ENCODE measurements around the gene CCDC57. TPM values are rescaled to one million over a fixed set of nuclear protein-coding genes. Genes with fewer than 3 reads are reported as not detected.

Gene CCDC57
- total RNA-seq, 4 donors from 2014 or later = 8.4 to 21.6 (median 16.4) TPM

- no peak overlapping the region for H3K4me3 ChIP-seq
- WGBS = 62% methylated on average over 12 of the region's 24 CpGs
- no peak overlapping the region for H3K27ac ChIP-seq (replicated peaks in 1 of 4)
- H3K9me3 ChIP-seq = no peaks in the 10 kb centered on the region
- no peak for DNase-seq (ENCODE audit: extremely low spot score)
- peaks cover 19 to 39% (median 27%) of the 10 kb centered on the region in 4 donors for H3K4me1 ChIP-seq
- H3K36me3 ChIP-seq = no peaks in the 10 kb centered on the region
- H3K27me3 ChIP-seq = peaks cover 0 to 5% (median 0%) of the 10 kb centered on the region in 4 donors
- TF ChIP-seq POLR2A (IDR thresholded peaks at IDR 0.05; ENCODE audit: low read depth) (no peak), EP300 (IDR thresholded peaks at IDR 0.05) (no peak), POLR2AphosphoS5 (IDR thresholded peaks at IDR 0.05) (no peak), CTCF (IDR thresholded peaks at IDR 0.05) (no peak)
- intact Hi-C loops (cut with DNase I) = no loop called here
These were observed 12.9 kb upstream of the CCDC57 start for GRCh38 chr17:82225368-82226029.

- TF ChIP-seq EP300 (IDR thresholded peaks at IDR 0.05) (no peak), CTCF (IDR thresholded peaks at IDR 0.05) (no peak), POLR2A (IDR thresholded peaks at IDR 0.05; ENCODE audit: low read depth) (no peak), POLR2AphosphoS5 (IDR thresholded peaks at IDR 0.05) (no peak)
- 73% methylated on average over 8 of the region's 8 CpGs for WGBS
- H3K9me3 ChIP-seq = no peaks in the 10 kb centered on the region
These were observed 12.0 kb upstream of the CCDC57 start for GRCh38 chr17:82224666-82225065.

GRCh38 chr17:82223517-82223916 is 10.9 kb upstream of the CCDC57 start:
- Histone ChIP-seq H3K27me3 (no peaks in the 10 kb centered on the region), H3K27ac (replicated peaks in 1 of 4) (no peak overlapping the region), H3K36me3 (no peaks in the 10 kb centered on the region), H3K4me3 (no peak overlapping the region), H3K9me3 (no peaks in the 10 kb centered on the region), H3K4me1 (peaks cover 8 to 21% (median 9%) of the 10 kb centered on the region in 4 donors)
- TF ChIP-seq POLR2A (IDR thresholded peaks at IDR 0.05; ENCODE audit: low read depth) = no peak
- TF ChIP-seq POLR2AphosphoS5 (IDR thresholded peaks at IDR 0.05) = no peak
- TF ChIP-seq CTCF (IDR thresholded peaks at IDR 0.05) = no peak
- no peak for TF ChIP-seq EP300 (IDR thresholded peaks at IDR 0.05)
- DNase-seq (ENCODE audit: extremely low spot score) = no peak
- 75% methylated on average over 5 of the region's 5 CpGs for WGBS
- intact Hi-C loops (cut with DNase I) = no loop called here

More at GRCh38 chr17:82224666-82225065, 12.0 kb upstream of the CCDC57 start:
- H3K27ac ChIP-seq (replicated peaks in 1 of 4) = no peak overlapping the region
- H3K4me1 ChIP-seq = peaks cover 10 to 31% (median 19%) of the 10 kb centered on the region in 4 donors
- DNase-seq (ENCODE audit: extremely low spot score) = no peak
- H3K36me3 ChIP-seq = no peaks in the 10 kb centered on the region
- H3K27me3 ChIP-seq = peaks cover 0 to 5% (median 0%) of the 10 kb centered on the region in 4 donors
- intact Hi-C loops (cut with DNase I) = no loop called here
- H3K4me3 ChIP-seq = no peak overlapping the region

- H3K36me3 ChIP-seq = no peaks in the 10 kb centered on the region
- intact Hi-C loops (cut with DNase I) = no loop called here
- 64% methylated on average over 10 of the region's 10 CpGs for WGBS
- no peak for DNase-seq (ENCODE audit: extremely low spot score)
- H3K27ac ChIP-seq (replicated peaks in 1 of 4) = no peak overlapping the region
- TF ChIP-seq POLR2AphosphoS5 (IDR thresholded peaks at IDR 0.05) (no peak), POLR2A (IDR thresholded peaks at IDR 0.05; ENCODE audit: low read depth) (no peak), CTCF (IDR thresholded peaks at IDR 0.05) (no peak), EP300 (IDR thresholded peaks at IDR 0.05) (no peak)
- no peak overlapping the region for H3K4me3 ChIP-seq
- H3K4me1 ChIP-seq = peaks cover 2 to 15% (median 5%) of the 10 kb centered on the region in 4 donors
- no peaks in the 10 kb centered on the region for H3K27me3 ChIP-seq
- no peaks in the 10 kb centered on the region for H3K9me3 ChIP-seq
These were observed 10.2 kb upstream of the CCDC57 start for GRCh38 chr17:82222816-82223215.

All from esophagus muscularis mucosa (tissue), 4 donors.